Measurements from ENCODE around the gene NFATC2.

DNA sequence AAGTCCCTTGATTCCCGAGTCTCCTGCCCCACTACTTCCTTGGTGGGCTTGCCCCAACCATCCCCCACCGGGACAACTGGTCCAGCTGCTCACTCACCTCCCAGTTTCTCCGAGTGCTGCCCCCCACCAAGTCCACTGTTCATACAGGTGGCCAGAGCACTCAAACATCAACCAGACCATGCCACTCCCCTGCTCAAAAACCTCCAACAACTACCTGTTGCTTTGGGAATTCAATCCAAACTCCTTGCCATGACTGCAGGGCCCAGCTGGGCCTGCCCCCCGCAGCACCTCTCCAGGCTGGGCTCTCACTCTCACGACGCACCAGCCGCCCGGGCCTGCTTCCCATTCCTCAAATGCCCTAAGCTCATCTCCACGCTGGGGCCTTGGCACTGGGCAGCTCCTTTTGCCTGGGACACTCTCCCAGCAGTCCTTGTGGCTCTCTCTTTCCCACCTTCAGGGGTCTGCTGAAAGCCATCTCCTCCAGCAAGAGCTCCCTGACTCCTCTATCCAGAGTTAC lies 97.5 kb downstream of the NFATC2 start:
- TF ChIP-seq, protein P1, sequence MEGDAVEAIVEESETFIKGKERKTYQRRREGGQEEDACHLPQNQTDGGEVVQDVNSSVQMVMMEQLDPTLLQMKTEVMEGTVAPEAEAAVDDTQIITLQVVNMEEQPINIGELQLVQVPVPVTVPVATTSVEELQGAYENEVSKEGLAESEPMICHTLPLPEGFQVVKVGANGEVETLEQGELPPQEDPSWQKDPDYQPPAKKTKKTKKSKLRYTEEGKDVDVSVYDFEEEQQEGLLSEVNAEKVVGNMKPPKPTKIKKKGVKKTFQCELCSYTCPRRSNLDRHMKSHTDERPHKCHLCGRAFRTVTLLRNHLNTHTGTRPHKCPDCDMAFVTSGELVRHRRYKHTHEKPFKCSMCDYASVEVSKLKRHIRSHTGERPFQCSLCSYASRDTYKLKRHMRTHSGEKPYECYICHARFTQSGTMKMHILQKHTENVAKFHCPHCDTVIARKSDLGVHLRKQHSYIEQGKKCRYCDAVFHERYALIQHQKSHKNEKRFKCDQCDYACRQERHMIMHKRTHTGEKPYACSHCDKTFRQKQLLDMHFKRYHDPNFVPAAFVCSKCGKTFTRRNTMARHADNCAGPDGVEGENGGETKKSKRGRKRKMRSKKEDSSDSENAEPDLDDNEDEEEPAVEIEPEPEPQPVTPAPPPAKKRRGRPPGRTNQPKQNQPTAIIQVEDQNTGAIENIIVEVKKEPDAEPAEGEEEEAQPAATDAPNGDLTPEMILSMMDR (conservative IDR thresholded peaks at IDR 0.05; ENCODE audit: low read depth in 2 of 2) = no peak
- TF ChIP-seq EZH2 (IDR thresholded peaks at IDR 0.05; ENCODE audit: low read depth, unreplicated experiment) (no peak), POLR2AphosphoS5 (IDR thresholded peaks at IDR 0.05; ENCODE audit: low read depth) (no peak), STAT1 (IDR thresholded peaks at IDR 0.05; ENCODE audit: unreplicated experiment) (no peak), NANOG (IDR thresholded peaks at IDR 0.05; ENCODE audit: borderline replicate concordance) (no peak), EZH2phosphoT487 (IDR thresholded peaks at IDR 0.05; ENCODE audit: unreplicated experiment) (no peak), JUNB (IDR thresholded peaks at IDR 0.05; ENCODE audit: unreplicated experiment) (no peak), ZNF114 (CRISPR knock-in tag; IDR thresholded peaks at IDR 0.05) (no peak), CREB1 (CRISPR knock-in tag; IDR thresholded peaks at IDR 0.05; ENCODE audit: low read depth) (no peak), ZNF331 (CRISPR knock-in tag; IDR thresholded peaks at IDR 0.05; ENCODE audit: low read depth) (no peak)
- TF ChIP-seq, protein P2, sequence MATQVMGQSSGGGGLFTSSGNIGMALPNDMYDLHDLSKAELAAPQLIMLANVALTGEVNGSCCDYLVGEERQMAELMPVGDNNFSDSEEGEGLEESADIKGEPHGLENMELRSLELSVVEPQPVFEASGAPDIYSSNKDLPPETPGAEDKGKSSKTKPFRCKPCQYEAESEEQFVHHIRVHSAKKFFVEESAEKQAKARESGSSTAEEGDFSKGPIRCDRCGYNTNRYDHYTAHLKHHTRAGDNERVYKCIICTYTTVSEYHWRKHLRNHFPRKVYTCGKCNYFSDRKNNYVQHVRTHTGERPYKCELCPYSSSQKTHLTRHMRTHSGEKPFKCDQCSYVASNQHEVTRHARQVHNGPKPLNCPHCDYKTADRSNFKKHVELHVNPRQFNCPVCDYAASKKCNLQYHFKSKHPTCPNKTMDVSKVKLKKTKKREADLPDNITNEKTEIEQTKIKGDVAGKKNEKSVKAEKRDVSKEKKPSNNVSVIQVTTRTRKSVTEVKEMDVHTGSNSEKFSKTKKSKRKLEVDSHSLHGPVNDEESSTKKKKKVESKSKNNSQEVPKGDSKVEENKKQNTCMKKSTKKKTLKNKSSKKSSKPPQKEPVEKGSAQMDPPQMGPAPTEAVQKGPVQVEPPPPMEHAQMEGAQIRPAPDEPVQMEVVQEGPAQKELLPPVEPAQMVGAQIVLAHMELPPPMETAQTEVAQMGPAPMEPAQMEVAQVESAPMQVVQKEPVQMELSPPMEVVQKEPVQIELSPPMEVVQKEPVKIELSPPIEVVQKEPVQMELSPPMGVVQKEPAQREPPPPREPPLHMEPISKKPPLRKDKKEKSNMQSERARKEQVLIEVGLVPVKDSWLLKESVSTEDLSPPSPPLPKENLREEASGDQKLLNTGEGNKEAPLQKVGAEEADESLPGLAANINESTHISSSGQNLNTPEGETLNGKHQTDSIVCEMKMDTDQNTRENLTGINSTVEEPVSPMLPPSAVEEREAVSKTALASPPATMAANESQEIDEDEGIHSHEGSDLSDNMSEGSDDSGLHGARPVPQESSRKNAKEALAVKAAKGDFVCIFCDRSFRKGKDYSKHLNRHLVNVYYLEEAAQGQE (IDR thresholded peaks at IDR 0.05; ENCODE audit: unreplicated experiment) = no peak
- TF ChIP-seq, protein P3, sequence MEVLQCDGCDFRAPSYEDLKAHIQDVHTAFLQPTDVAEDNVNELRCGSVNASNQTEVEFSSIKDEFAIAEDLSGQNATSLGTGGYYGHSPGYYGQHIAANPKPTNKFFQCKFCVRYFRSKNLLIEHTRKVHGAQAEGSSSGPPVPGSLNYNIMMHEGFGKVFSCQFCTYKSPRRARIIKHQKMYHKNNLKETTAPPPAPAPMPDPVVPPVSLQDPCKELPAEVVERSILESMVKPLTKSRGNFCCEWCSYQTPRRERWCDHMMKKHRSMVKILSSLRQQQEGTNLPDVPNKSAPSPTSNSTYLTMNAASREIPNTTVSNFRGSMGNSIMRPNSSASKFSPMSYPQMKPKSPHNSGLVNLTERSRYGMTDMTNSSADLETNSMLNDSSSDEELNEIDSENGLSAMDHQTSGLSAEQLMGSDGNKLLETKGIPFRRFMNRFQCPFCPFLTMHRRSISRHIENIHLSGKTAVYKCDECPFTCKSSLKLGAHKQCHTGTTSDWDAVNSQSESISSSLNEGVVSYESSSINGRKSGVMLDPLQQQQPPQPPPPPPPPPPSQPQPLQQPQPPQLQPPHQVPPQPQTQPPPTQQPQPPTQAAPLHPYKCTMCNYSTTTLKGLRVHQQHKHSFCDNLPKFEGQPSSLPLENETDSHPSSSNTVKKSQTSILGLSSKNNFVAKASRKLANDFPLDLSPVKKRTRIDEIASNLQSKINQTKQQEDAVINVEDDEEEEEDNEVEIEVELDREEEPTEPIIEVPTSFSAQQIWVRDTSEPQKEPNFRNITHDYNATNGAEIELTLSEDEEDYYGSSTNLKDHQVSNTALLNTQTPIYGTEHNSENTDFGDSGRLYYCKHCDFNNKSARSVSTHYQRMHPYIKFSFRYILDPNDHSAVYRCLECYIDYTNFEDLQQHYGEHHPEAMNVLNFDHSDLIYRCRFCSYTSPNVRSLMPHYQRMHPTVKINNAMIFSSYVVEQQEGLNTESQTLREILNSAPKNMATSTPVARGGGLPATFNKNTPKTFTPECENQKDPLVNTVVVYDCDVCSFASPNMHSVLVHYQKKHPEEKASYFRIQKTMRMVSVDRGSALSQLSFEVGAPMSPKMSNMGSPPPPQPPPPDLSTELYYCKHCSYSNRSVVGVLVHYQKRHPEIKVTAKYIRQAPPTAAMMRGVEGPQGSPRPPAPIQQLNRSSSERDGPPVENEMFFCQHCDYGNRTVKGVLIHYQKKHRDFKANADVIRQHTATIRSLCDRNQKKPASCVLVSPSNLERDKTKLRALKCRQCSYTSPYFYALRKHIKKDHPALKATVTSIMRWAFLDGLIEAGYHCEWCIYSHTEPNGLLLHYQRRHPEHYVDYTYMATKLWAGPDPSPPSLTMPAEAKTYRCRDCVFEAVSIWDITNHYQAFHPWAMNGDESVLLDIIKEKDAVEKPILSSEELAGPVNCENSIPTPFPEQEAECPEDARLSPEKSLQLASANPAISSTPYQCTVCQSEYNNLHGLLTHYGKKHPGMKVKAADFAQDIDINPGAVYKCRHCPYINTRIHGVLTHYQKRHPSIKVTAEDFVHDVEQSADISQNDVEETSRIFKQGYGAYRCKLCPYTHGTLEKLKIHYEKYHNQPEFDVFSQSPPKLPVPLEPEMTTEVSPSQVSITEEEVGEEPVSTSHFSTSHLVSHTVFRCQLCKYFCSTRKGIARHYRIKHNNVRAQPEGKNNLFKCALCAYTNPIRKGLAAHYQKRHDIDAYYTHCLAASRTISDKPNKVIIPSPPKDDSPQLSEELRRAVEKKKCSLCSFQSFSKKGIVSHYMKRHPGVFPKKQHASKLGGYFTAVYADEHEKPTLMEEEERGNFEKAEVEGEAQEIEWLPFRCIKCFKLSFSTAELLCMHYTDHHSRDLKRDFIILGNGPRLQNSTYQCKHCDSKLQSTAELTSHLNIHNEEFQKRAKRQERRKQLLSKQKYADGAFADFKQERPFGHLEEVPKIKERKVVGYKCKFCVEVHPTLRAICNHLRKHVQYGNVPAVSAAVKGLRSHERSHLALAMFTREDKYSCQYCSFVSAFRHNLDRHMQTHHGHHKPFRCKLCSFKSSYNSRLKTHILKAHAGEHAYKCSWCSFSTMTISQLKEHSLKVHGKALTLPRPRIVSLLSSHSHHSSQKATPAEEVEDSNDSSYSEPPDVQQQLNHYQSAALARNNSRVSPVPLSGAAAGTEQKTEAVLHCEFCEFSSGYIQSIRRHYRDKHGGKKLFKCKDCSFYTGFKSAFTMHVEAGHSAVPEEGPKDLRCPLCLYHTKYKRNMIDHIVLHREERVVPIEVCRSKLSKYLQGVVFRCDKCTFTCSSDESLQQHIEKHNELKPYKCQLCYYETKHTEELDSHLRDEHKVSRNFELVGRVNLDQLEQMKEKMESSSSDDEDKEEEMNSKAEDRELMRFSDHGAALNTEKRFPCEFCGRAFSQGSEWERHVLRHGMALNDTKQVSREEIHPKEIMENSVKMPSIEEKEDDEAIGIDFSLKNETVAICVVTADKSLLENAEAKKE (CRISPR knock-in tag; IDR thresholded peaks at IDR 0.05) = no peak
